Activated T-cell treated with anti-CD3 and anti-CD28 coated beads for 4 hours (primary cell): ENCODE results near the gene RBMS1.

Source experiments
- DNase-seq: peaks from one replicate; pipeline ENCODE4 v3.0.0-alpha.2; 2020

RBMS1 gene

DNA sequence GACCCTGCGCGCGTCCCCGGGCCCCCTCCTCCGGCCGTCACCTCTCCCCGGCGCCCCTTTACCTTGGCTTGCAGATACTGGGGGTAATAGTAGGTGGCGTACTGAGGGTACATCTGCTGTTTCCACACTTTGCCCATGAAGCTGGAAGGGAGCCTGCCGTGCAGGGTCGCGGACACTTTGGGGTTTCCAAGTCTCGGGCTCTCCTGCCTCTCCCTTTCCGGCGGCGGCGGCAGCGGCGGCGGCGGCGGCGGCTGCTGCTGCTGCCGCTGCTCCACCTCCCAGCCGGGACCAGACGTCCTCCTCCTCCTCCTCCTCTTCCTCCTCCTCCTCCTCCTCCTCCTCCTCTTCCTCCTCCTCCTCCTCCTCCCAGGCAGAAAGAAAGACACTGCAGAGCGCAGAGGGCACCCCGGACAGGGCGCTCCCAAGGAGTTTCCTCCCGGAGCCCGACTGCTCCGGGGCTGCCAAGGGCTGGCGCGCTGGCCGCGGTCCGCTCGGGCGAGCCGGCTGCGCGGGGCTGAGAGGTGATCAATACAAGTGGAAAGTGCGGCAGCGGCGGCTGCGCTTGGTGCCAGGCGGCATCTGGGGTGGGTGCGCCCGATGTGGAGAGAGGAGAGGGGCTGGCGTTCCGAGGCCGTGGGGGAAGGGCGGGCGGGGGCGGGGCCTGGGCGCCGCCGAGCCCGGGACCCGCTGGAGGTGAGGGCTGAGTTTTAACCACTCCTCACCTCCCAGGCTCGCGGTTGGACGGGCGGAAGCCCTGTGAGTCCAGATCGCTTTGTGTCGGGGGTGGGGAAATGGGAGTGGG is at the start of gene RBMS1:
RBMS1 (minus strand) TSS at position 581 of the 802 bp plus-strand sequence; CDS start at position 137, 444 bp downstream.
- peak; percentile 25 for DNase-seq

DNA sequence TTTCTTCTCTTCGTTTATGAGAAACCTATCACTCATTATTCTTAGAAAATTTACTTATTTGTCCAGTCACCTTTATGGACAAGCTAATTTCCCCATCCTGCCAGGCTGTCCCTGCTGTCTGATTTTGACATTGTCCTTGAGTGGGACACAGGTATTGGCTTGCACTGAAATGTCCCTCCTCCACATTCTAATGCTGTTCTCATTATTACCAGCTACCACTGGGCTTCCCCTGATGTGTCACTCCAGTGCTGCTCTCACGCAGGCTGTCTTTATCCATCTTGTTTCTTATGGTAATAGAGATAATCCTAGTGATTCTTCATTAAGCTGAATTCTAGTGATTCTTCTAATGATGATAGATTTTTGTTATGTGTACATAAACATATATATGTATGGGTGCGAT is 48.1 kb upstream of the RBMS1 start:
- no peak for DNase-seq

- DNase-seq, result no peak
Measured at GRCh38 chr2:160538559-160539355, 45.1 kb upstream of the RBMS1 start.

DNA sequence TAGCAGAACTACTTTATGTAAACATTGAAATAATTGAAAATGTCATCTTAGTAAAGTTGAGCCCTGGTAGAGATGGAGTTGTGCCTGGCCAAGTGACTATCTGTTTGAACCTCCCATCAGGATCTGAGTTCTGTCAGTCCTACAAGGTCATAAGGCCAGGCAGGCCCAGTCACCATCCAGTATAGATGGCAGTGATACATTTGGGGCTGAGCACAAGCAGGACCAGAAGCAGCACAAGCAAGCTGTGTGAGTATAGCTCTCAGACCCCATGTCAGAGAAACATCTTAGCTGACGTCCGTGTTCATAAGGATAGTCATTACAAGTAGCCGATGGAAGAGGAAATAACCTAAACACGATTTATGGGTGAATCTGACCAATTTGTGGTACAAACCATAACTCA is 44.5 kb upstream of the RBMS1 start:
- no peak for DNase-seq

GRCh38 chr2:160534996-160535395 is 41.4 kb upstream of the RBMS1 start:
- DNase-seq, result no peak

- DNase-seq, result no peak
Measured at GRCh38 chr2:160534249-160534648, 40.6 kb upstream of the RBMS1 start.

DNA sequence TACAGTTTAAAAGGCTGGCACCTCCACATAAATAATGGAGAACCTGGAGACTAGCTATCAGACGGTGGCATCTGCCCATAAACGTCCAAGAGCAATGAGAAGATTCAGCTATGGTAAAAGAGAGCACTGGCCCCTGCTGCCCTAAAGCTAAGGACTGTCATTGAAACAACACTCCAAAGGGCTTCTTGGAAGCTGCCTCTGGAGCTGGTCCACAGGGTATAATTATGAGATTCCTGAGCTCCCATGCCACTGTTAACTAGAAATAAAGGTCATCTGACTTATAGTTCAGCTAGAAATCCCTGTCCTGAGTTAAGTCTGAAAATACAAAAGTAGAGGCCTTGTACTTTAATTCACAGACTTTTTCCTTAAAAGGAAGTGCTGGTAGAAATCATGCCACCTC is 39.9 kb upstream of the RBMS1 start:
- DNase-seq, result no peak

DNA sequence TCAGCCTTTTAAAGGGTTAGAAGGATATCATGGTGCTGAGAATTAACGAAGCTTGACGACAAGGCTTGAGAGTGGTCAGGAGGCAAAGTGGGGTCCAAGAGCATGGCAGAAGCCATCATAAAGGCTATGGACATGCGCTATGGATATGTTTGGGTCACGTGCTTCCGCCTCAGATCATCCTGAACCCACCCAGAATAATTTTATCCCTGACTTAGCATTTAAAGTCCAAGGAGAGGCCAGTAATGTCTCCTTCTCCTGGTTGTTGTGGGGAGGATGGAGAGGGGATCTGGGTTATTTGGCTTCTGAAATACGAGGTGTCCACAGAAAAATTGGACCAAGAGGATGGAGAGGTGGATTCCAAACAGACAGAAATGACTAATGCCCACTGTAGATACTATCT is 38.8 kb upstream of the RBMS1 start:
- no peak for DNase-seq

- DNase-seq, result no peak
Measured at GRCh38 chr2:160522951-160523710, 29.5 kb upstream of the RBMS1 start.

DNA sequence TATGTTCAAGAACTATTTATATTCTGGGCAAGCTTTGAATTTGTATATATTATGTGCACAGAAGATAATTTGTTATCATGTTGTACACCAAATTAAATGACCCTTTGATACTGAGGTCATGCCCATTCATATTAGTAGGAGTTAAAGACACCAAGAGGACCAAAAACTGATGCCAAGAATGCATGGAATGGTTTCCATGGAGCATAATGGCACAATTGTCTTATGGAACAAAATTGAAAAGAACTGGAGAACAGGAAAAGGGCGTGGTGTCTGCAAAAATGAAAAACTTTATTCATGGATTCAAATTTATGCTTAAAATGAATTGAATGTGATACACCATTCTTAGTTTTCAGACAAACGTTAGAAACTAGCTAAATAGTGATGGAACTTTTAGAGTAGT is 24.1 kb upstream of the RBMS1 start:
- no peak for DNase-seq

GRCh38 chr2:160516547-160517365 is 23.1 kb upstream of the RBMS1 start:
- no peak for DNase-seq

- no peak for DNase-seq
Measured at GRCh38 chr2:160515120-160515519, 21.5 kb upstream of the RBMS1 start.

DNA sequence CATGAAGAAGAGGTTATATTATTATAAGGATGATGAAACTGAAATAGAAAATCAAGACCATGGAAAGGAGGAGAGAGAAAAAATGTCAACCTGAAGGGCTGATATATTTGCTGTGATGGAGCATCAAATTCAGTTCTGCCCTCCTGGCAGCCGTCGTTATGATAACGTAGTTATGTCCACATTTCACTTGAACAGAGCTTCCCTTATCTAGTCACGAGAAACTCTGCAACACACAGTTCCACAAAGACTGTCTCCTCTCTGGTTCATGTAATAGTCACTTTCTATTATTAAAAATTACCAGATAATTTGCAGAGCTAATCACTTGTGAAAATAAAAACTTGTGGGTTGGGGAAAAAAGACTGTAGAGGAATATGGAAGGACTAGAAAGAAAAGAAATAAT is 19.5 kb upstream of the RBMS1 start:
- no peak for DNase-seq

DNA sequence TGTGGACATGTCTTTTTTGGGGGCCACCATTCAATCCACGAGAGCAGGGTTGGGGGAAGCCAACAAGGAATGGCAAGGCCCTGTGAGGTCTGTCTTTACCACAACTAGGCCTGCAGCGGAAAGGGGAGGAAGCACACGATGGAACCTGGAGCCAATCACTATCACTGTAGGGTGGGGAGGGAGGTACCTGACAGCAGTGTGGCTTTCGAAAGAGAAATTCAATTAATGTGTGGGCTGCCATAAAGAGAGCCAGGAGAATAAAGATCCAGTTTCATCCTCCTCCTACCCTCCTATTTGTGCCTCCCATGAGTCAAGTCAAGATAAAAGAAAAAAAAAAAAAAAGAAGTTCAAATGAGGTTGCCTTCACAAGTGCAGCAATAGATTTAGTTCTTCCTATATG is 18.9 kb upstream of the RBMS1 start:
- DNase-seq, result no peak

GRCh38 chr2:160510617-160511016 is 17.0 kb upstream of the RBMS1 start:
- DNase-seq, result no peak

GRCh38 chr2:160509016-160509415 is 15.4 kb upstream of the RBMS1 start:
- no peak for DNase-seq

- DNase-seq, result no peak
Measured at GRCh38 chr2:160507464-160507863, 13.9 kb upstream of the RBMS1 start.

- DNase-seq, result no peak
Measured at GRCh38 chr2:160507046-160507407, 13.4 kb upstream of the RBMS1 start.

DNA sequence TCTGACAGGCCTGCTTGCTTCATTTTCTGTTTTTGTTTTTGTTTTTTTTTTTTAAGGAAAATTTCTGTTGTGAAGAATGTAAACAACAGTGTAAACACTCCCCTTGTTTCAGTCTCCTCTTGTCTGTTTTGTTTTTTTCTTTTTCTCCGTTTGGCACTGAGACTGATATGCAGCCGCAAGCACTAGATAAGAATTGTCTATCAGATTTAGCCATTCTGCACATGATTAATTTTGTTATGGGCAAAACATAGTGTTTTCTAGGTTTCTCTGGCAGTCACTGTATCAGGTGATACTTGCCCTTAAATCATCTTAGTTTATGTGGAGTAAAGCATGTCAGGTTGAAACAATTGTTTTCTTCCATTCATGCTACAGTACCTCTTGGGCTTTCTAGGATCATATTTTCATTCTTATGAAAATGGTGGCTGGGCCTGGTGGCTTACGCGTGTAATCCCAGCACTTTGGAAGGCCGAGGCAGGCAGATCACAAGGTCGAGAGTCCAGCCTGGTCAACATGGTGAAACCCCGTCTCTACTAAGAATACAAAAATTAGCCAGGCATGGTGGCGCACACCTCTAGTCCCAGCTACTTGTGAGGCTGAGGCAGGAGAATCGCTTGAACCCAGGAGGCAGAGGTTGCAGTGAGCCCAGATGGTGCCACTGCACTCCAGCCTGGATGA is 12.9 kb upstream of the RBMS1 start:
- DNase-seq, result no peak

DNA sequence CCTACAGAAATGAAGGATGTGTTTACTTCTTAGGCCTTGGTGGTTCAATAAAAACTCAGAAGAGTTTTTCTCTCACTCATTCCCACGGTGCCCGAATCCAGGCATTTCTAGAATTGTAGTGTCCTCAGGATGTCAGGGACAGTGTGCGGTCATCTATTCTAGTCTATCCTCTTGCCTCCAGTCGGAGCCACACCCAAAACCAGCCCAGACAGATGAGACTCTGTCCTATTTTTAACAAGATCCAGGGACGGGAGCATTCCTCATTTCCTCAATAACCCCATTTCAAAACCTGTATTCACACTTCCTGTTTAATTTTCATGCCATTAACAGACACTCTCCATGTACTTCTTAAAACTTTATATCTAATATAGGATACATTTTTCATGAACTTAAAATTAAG is 11.6 kb upstream of the RBMS1 start:
- no peak for DNase-seq

GRCh38 chr2:160502478-160502877 is 8.9 kb upstream of the RBMS1 start:
- DNase-seq, result no peak

GRCh38 chr2:160501370-160501769 is 7.8 kb upstream of the RBMS1 start:
- DNase-seq, result no peak
